Pancreas (tissue), 10 donors: ENCODE results near the gene PTPN12. TPM values are rescaled to one million over a fixed set of nuclear protein-coding genes. Genes with fewer than 3 reads are reported as not detected.

Experiments used
- ATAC-seq, 4 donors: fragments of 200-7000 bp; cut with Tn5 transposase; one replicate each; pipeline versions ENCODE4 v1.8.0 to v1.9.1; 2020; ENCODE audit warnings: mild to moderate bottlenecking in 4 of 4, moderate library complexity in 4 of 4
- DNase-seq, 6 donors: peaks; one replicate each; pipeline ENCODE4 v3.0.0-alpha.2; 2020
- FAIRE-seq: peaks from 2 replicates; lab custom pipeline; 2012; peaks lifted over from hg19 to GRCh38; lab: Jason Lieb, UNC
- H3K27ac ChIP-seq, 4 donors: fragments of 200-600 bp; sonication (generic); 1 replicate in 3 of 4; 2 replicates in 1 of 4; pipeline versions ENCODE4 v1.5.0 to v1.8.0; 2020
- H3K27me3 ChIP-seq, 4 donors: fragments of 200-600 bp; one replicate each; pipeline ENCODE4 v1.8.0; 2021
- H3K36me3 ChIP-seq, 3 donors: fragments of 200-600 bp; sonication (generic) in 1 of 3; one replicate each; pipeline versions ENCODE4 v1.5.0 to v1.8.0; 2020 to 2021
- H3K4me1 ChIP-seq, 3 donors: fragments of 200-600 bp; one replicate each; pipeline ENCODE4 v1.8.0; 2021
- H3K4me3 ChIP-seq, 4 donors: fragments of 200-600 bp; sonication (generic) in 2 of 4; one replicate each; pipeline versions ENCODE4 v1.5.0 to v1.8.0; 2020 to 2021
- H3K9me3 ChIP-seq, 4 donors: fragments of 200-600 bp; one replicate each; pipeline ENCODE4 v1.8.0; 2021
- WGBS, 2 donors: extraction: QIAGEN DNeasy Blood & Tissue Kit; methylation state at CpG; one replicate each; pipeline ENCODE4 v1.1.7; 2013; 5-methylcytosine and 5-hydroxymethylcytosine counted together
- intact Hi-C, 3 donors: fragments of 100-400 bp; cut with DNase I; formaldehyde crosslinking; loops; one replicate each; pipeline versions ENCODE4 v1.11.1 to v1.14.2; 2022
- polyA plus RNA-seq, 2 donors: library from polyadenylated mRNA; stranded (reverse); fragments of 200-250 nt; gene quantifications; one replicate each; pipeline ENCODE4 v1.2.3, GENCODE V29; 2013
- total RNA-seq, 6 donors: library from RNA; stranded (reverse); fragmentation: NEBNext Ultra II Directional in 4 of 6; extraction: Animal tissue kit (Norgen Biotek cat#: 25700) in 4 of 6; gene quantifications; one replicate each; pipeline versions ENCODE4 v1.2.1 to v1.2.4, GENCODE V29; 2021 to 2023
- TF ChIP-seq, protein P1 (sequence below), 4 donors: fragments of 200-600 bp; sonication (generic) in 3 of 4; IDR thresholded peaks; one replicate each; pipeline versions ENCODE4 v1.5.0 to v1.8.0; 2021; ENCODE audit warnings: antibody characterized with exemption in 4 of 4
- donor health status: healthy with polysubstance abuse.
- donor health status: DM: no; HTN: no; CAD: no; lungs with moderate emphysema.
- donor health status: DM: no; HTN: no; CAD: no.
- donor health status: control.
- donor health status: control.
- donor health status: Bipolar disorder and iron deficiency.
- donor health status: DM: yes; HTN: yes; CAD: no.
- donor health status: DM: no; HTN: no; CAD: no.
- donor health status: DM: no; HTN: no; CAD: no.
- donor health status: DM: yes; HTN: yes; CAD: no.

PTPN12 gene
- total and polyA plus RNA-seq, 8 donors = 12.0 to 42.9 (median 21.1) TPM

DNA sequence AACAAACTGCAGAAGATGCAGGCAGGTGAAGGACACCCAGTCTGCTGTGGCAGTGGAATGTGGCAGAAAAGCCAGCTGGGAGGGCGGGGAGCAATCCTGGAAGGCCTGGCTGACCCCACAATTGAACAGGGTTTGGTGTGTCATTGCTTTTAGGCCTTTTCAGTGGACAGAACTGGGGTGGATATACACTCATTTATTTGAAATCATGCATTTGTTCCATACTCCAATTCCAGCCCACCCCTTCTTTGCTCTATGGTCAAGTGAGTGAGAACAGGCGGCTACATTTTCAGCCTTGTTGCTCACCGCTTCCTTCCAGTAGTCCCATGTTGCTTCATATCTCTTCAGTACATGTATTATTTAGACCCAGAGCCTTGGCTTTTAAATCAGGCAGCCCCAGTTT is 39.8 kb downstream of the PTPN12 start:
- DNase-seq = no peak
- intact Hi-C loops = no loop called here
- Histone ChIP-seq H3K36me3 (peaks cover 0 to 9% (median 0%) of the 10 kb centered on the region in 3 donors), H3K27ac (no peak overlapping the region), H3K27me3 (no peaks in the 10 kb centered on the region), H3K9me3 (no peaks in the 10 kb centered on the region), H3K4me1 (no peaks in the 10 kb centered on the region), H3K4me3 (no peak overlapping the region)
- 99 to 100% methylated on average over 3 of the region's 3 CpGs for WGBS, 2 donors
- ATAC-seq = no peak
- TF ChIP-seq, protein P1, sequence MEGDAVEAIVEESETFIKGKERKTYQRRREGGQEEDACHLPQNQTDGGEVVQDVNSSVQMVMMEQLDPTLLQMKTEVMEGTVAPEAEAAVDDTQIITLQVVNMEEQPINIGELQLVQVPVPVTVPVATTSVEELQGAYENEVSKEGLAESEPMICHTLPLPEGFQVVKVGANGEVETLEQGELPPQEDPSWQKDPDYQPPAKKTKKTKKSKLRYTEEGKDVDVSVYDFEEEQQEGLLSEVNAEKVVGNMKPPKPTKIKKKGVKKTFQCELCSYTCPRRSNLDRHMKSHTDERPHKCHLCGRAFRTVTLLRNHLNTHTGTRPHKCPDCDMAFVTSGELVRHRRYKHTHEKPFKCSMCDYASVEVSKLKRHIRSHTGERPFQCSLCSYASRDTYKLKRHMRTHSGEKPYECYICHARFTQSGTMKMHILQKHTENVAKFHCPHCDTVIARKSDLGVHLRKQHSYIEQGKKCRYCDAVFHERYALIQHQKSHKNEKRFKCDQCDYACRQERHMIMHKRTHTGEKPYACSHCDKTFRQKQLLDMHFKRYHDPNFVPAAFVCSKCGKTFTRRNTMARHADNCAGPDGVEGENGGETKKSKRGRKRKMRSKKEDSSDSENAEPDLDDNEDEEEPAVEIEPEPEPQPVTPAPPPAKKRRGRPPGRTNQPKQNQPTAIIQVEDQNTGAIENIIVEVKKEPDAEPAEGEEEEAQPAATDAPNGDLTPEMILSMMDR (IDR thresholded peaks at IDR 0.05) = no peak
- FAIRE-seq = no peak

DNA sequence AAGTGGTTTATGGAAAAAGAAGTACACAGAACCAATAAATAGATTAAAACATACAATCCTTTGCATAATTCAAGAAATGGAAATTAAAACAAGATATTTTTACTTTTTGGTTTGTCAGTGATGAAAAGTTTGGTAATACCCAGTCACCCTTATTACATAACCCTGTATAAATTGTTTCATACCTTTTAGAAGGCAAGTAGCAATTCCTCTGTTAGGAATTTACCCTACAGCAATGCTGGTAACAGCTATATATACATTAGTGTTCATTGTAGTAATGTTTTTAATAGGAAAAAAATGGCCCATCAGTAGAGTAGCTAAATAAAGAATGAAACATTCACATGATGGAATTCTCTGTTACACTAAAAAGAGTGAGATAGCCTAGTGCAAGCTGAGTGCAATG is 42.7 kb downstream of the PTPN12 start:
- TF ChIP-seq, protein P1 (IDR thresholded peaks at IDR 0.05) = no peak

DNA sequence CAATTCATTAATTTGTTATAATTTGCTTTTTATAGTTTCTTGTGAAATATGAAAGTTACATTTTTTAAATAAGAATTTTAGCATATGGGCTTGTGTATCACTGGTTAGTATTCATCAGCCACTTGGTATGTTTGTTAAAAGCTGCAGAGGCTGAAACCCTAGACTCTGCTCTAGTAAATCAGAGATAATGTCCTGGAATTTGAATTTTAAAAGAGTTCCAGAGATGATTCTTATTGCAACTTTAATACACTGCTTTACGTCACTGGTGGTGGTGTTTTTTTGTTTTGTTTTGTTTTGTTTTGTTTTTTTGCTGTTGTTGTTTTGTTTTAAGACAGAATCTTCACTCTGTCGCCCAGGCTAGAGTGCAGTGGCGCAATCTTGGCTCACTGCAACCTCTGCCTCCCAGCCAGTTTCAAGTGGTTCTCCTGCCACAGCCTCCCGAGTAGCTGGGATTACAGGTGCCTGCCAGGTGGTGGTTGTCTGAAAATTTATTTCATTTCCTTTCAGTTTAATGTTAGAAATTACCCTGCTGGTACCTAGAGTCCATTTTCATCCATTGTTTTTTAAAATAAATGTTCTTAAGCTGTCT is 43.8 kb downstream of the PTPN12 start:
- WGBS, 2 donors = 82 to 87% methylated on average over 4 of the region's 4 CpGs
- no peaks in the 10 kb centered on the region for H3K9me3 ChIP-seq
- peak; percentile 84 for FAIRE-seq

More for the DNA sequence above, 42.7 kb downstream of the PTPN12 start:
- Histone ChIP-seq H3K9me3 (no peaks in the 10 kb centered on the region), H3K4me1 (no peaks in the 10 kb centered on the region), H3K27ac (no peak overlapping the region), H3K4me3 (no peak overlapping the region), H3K36me3 (peaks cover 0 to 9% (median 0%) of the 10 kb centered on the region in 3 donors), H3K27me3 (no peaks in the 10 kb centered on the region)
- FAIRE-seq (no peak), ATAC-seq (no peak), DNase-seq (no peak)
- intact Hi-C loops = no loop called here

DNA sequence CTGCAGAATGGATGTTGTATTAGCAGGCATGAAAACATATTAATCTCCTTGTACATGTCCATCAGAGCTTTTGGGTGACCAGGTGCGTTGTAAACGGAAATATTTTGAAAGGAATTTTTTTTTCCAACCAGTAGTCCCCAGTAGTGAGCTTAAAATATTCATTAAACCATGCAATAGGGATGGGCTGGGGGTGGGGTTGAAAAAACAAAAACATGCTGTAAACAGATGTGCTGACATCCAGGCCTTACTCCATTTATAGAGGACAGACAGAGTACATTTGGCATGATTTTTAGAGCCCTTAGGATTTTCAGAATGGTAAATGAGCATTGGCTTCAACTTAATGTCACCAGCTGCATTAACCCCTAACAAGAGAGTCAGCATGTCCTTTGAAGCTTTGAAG is 50.2 kb downstream of the PTPN12 start:
- TF ChIP-seq, protein P1 (IDR thresholded peaks at IDR 0.05) = no peak
- FAIRE-seq = no peak
- DNase-seq = no peak
- no peaks in the 10 kb centered on the region for H3K27me3 ChIP-seq
- ATAC-seq = no peak
- no peaks in the 10 kb centered on the region for H3K9me3 ChIP-seq
- no peaks in the 10 kb centered on the region for H3K36me3 ChIP-seq
- H3K27ac ChIP-seq = no peak overlapping the region
- intact Hi-C loops = no loop called here
- no peaks in the 10 kb centered on the region for H3K4me1 ChIP-seq
- no peak overlapping the region for H3K4me3 ChIP-seq
- WGBS, 2 donors = 84 to 85% methylated on average over 2 of the region's 2 CpGs

More for the DNA sequence above, 43.8 kb downstream of the PTPN12 start:
- intact Hi-C loops = no loop called here
- Histone ChIP-seq H3K4me1 (no peaks in the 10 kb centered on the region), H3K27ac (no peak overlapping the region), H3K4me3 (no peak overlapping the region), H3K27me3 (no peaks in the 10 kb centered on the region), H3K36me3 (peaks cover 0 to 9% (median 0%) of the 10 kb centered on the region in 3 donors)
- DNase-seq = no peak
- no peak for ATAC-seq
- TF ChIP-seq, protein P1 (IDR thresholded peaks at IDR 0.05) = no peak

DNA sequence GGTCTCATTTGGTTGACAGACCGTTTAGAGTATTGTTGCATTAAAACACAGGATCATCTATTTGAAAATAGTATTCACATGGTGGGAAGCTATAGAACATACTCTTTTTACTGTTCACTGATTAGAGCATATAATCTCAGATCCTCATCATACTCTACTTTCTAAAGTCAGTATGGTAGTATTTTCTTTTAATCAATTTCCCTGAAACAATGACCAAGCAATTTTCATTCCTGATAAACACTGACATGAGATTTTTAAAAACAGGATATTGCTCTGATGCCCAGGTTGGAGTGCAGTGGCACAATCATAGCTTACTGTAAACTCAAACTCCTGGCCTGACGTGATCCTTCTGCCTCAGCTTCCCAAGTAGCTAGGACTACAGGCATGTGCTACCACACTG is 63.9 kb downstream of the PTPN12 start:
- TF ChIP-seq, protein P1 (IDR thresholded peaks at IDR 0.05) = no peak
- 83 to 85% methylated on average over 2 of the region's 2 CpGs for WGBS, 2 donors
- intact Hi-C loops = no loop called here
- Histone ChIP-seq H3K4me1 (no peaks in the 10 kb centered on the region), H3K27ac (no peak overlapping the region), H3K27me3 (no peaks in the 10 kb centered on the region), H3K9me3 (no peaks in the 10 kb centered on the region), H3K4me3 (no peak overlapping the region), H3K36me3 (peaks cover 0 to 7% (median 0%) of the 10 kb centered on the region in 3 donors)
- no peak for DNase-seq
- no peak for FAIRE-seq
- ATAC-seq = no peak
